GM12878 (cell line): ENCODE data around the gene POFUT2. TPM values are rescaled to one million over a fixed set of nuclear protein-coding genes. Genes with fewer than 3 reads are reported as not detected.

Source experiments
- ATAC-seq: fragments of 200-7000 bp; cut with Tn5 transposase; 3 replicates; pipeline ENCODE4 v1.9.1; 2020; ENCODE audit warnings: mild to moderate bottlenecking, moderate library complexity
- BruUV-seq: library from RNA; stranded (reverse); fragments of 400-500 nt; replicated peaks from 2 replicates; lab custom pipeline; 2021; lab: Mats Ljungman, UMichigan
- CTCF ChIA-PET: fragments of 300-600 bp; sonication (Branson Sonifier 250); formaldehyde crosslinking; extraction: SDS; loops from one replicate; lab custom pipeline; 2021; ENCODE audit warnings: inconsistent platforms; lab: Yijun Ruan, JAX
- POLR2A ChIA-PET: fragments of 350-600 bp; formaldehyde crosslinking; extraction: SDS; loops from one replicate; lab custom pipeline; 2021; ENCODE audit warnings: inconsistent platforms; lab: Charles Lee
- RAD21 ChIA-PET: fragments of 300-600 bp; sonication (Branson Sonifier 250); formaldehyde crosslinking; loops from one replicate; lab custom pipeline; 2023; ENCODE audit warnings: antibody characterized with exemption; ENCODE audit not compliant: unreplicated experiment; lab: Charles Lee
- SMC1A ChIA-PET: fragments of 300-600 bp; sonication (Branson Sonifier 250); formaldehyde crosslinking; loops from one replicate; lab custom pipeline; 2023; ENCODE audit not compliant: unreplicated experiment, uncharacterized antibody; lab: Charles Lee
- DNase-seq: peaks from one replicate; pipeline ENCODE4 v3.0.0-alpha.2; 2011; ENCODE audit warnings: low read depth, low spot score
- FAIRE-seq: peaks from 3 replicates; lab custom pipeline; 2011; peaks lifted over from hg19 to GRCh38; lab: Jason Lieb, UNC
- H2AFZ ChIP-seq: 2 replicates; pipeline ENCODE4 v1.6.0; 2011; ENCODE audit warnings: low read depth, low read length, control low read depth; ENCODE audit not compliant: control insufficient read depth
- H3K27ac ChIP-seq: 2 replicates; pipeline ENCODE4 v1.5.1; 2011; ENCODE audit warnings: control low read depth; ENCODE audit not compliant: control insufficient read depth, insufficient read depth
- H3K27me3 ChIP-seq, 2 experiments: replicated peaks in 1 of 2; 2 replicates each; pipeline versions ENCODE4 v1.6.0 to v1.6.1; 2011; ENCODE audit warnings: low read length in 1 of 2; ENCODE audit not compliant: control insufficient read depth in 2 of 2, insufficient read depth in 2 of 2
- H3K36me3 ChIP-seq, 2 experiments: 2 replicates each; pipeline ENCODE4 v1.5.1; 2011; ENCODE audit warnings: low read length in 1 of 2; ENCODE audit not compliant: control insufficient read depth in 2 of 2, insufficient read depth in 2 of 2
- H3K4me1 ChIP-seq: 2 replicates; pipeline ENCODE4 v1.6.1; 2011; ENCODE audit warnings: mild to moderate bottlenecking, low read length, moderate library complexity, mixed read lengths; ENCODE audit not compliant: control insufficient read depth, insufficient read depth
- H3K4me2 ChIP-seq: 2 replicates; pipeline ENCODE4 v1.6.0; 2011; ENCODE audit warnings: control low read depth; ENCODE audit not compliant: control insufficient read depth, insufficient read depth
- H3K4me3 ChIP-seq: fragments of 200-600 bp; sonication (generic); 2 replicates; pipeline ENCODE4 v1.5.1; 2016
- H3K79me2 ChIP-seq: 2 replicates; pipeline ENCODE4 v1.6.0; 2011; ENCODE audit warnings: low read length; ENCODE audit not compliant: control insufficient read depth, insufficient read depth
- H3K9ac ChIP-seq: 2 replicates; pipeline ENCODE4 v1.8.0; 2011; ENCODE audit warnings: low read length, control low read depth, mixed read lengths; ENCODE audit not compliant: control insufficient read depth, insufficient read depth
- H3K9me3 ChIP-seq: replicated peaks from 3 replicates; pipeline ENCODE4 v1.5.1; 2011; ENCODE audit warnings: mild to moderate bottlenecking, low read length; ENCODE audit not compliant: control insufficient read depth, insufficient read depth
- H4K20me1 ChIP-seq: 2 replicates; pipeline ENCODE4 v1.6.0; 2011; ENCODE audit not compliant: control insufficient read depth, insufficient read depth
- ASH2L ChIP-seq: fragments of 300-600, 200-600 bp; sonication (generic); IDR thresholded peaks from 2 replicates; pipeline ENCODE4 v1.6.1; 2017; ENCODE audit warnings: low read depth, mild to moderate bottlenecking, borderline replicate concordance
- CREM ChIP-seq: IDR thresholded peaks from 2 replicates; pipeline ENCODE4 v1.6.1; 2014; ENCODE audit warnings: antibody characterized with exemption, low read depth
- FOXK2 ChIP-seq: fragments of 450-650 bp; IDR thresholded peaks from 2 replicates; pipeline ENCODE4 v1.6.1; 2017; ENCODE audit warnings: mild to moderate bottlenecking, moderate library complexity
- HCFC1 ChIP-seq: fragments of 150-350 bp; IDR thresholded peaks from 2 replicates; pipeline ENCODE4 v1.6.1; 2014; ENCODE audit warnings: low read length
- PAX5 ChIP-seq: IDR thresholded peaks from 2 replicates; pipeline ENCODE4 v1.6.1; 2011; ENCODE audit warnings: low read depth, low read length, borderline replicate concordance
- POLR2A ChIP-seq: IDR thresholded peaks from 2 replicates; pipeline ENCODE4 v1.6.1; 2011; ENCODE audit warnings: low read depth, mild to moderate bottlenecking, low read length
- RELA ChIP-seq: fragments of 450-650 bp; IDR thresholded peaks from 2 replicates; pipeline ENCODE4 v1.8.0; 2014; ENCODE audit warnings: borderline replicate concordance; ENCODE audit not compliant: partially characterized antibody
- SMARCA5 ChIP-seq: fragments of 450-650 bp; IDR thresholded peaks from 2 replicates; pipeline ENCODE4 v1.6.1; 2017; ENCODE audit warnings: mild to moderate bottlenecking
- STAT3 ChIP-seq: IDR thresholded peaks from 2 replicates; pipeline ENCODE4 v1.6.1; 2011; ENCODE audit warnings: low read depth, low read length, improper control_type of control experiment
- SUPT20H ChIP-seq: IDR thresholded peaks from 2 replicates; pipeline ENCODE4 v1.6.1; 2011; ENCODE audit warnings: low read depth, mild to moderate bottlenecking, low read length, moderate library complexity, borderline replicate concordance; ENCODE audit not compliant: control insufficient read depth
- YBX1 ChIP-seq: fragments of 450-650 bp; IDR thresholded peaks from 2 replicates; pipeline ENCODE4 v1.6.1; 2016; ENCODE audit warnings: antibody characterized with exemption
- ZBTB40 ChIP-seq: fragments of 450-650 bp; IDR thresholded peaks from 2 replicates; pipeline ENCODE4 v1.6.1; 2016; ENCODE audit warnings: mild to moderate bottlenecking, moderate library complexity, borderline replicate concordance
- WGBS: methylation state at CpG from one replicate; pipeline ENCODE4 v1.1.6; 2016; ENCODE audit warnings: low lambda C conversion rate; ENCODE audit not compliant: insufficient replicate concordance, insufficient coverage; ENCODE audit errors: missing lambda C conversion rate; 5-methylcytosine and 5-hydroxymethylcytosine counted together
- in situ Hi-C: fragments of 300-500 bp; cut with MboI; formaldehyde crosslinking; loops from 9 replicates; pipeline ENCODE4 v1.14.3; 2018; ENCODE audit warnings: mixed read lengths
- intact Hi-C: fragments of 100-400 bp; cut with micrococcal nuclease; formaldehyde crosslinking; loops from one replicate; pipeline ENCODE4 v1.14.2; 2022; ENCODE audit not compliant: unreplicated experiment
- polyA plus RNA-seq, 11 experiments: library from polyadenylated mRNA; depleted of rRNA in 4 of 11; unstranded in 6 of 11; stranded (reverse) in 5 of 11; fragments of >200 nt; fragmentation: Nextera tagmentation in 4 of 11; fragmentation: Illumina TruSeq in 1 of 11; extraction: Ambion mirVana in 4 of 11; extraction: Trizol in 1 of 11; gene quantifications; 1 replicate in 1 of 11; 2 replicates in 10 of 11; pipeline versions ENCODE4 v1.2.1 to v1.2.3, GENCODE V29; 2011 to 2016; ENCODE audit warnings: inconsistent platforms in 2 of 11, missing spikeins in 2 of 11, low read depth in 1 of 11
- total RNA-seq, 4 experiments: library from RNA; depleted of rRNA in 3 of 4; stranded (reverse); fragments of >200 nt in 3 of 4; fragmentation: Illumina TruSeq in 1 of 4; extraction: Trizol in 1 of 4; gene quantifications; 2 replicates each; pipeline versions ENCODE4 v1.2.1 to v1.2.3, GENCODE V29; 2013 to 2021

Gene POFUT2
- total and polyA plus RNA-seq, 10 of the 15 experiments (the other 5 are each of a cell fraction or from before 2014, with no cell fraction given): 1.2 to 15.1 (median 6.8) TPM

- TF ChIP-seq SUPT20H (no peak), ASH2L (no peak), SMARCA5 (no peak), PAX5 (no peak)
Observed at GRCh38 chr21:45250272-45250671, 37.4 kb downstream of the POFUT2 start (continued).

GRCh38 chr21:45249626-45250025 lies 38.1 kb downstream of the POFUT2 start:
- H2AFZ ChIP-seq: no peak overlapping the region
- no peaks in the 10 kb centered on the region for H4K20me1 ChIP-seq
- no TSS peak for BruUV-seq
- ATAC-seq (no peak), DNase-seq (no peak), FAIRE-seq (no peak)
- H3K79me2 ChIP-seq: no peaks in the 10 kb centered on the region
- no peaks in the 10 kb centered on the region for H3K4me1 ChIP-seq
- no peak overlapping the region for H3K9ac ChIP-seq
- SMC1A ChIA-PET: no interaction called here
- in situ Hi-C loops: no loop called here
- H3K27me3 ChIP-seq: no peaks in the 10 kb centered on the region
- WGBS: 19% methylated on average over 6 of the region's 6 CpGs
- no peaks in the 10 kb centered on the region; the same call in 2 of the 3 replicates for H3K9me3 ChIP-seq
- CTCF ChIA-PET: interaction anchor here (1.0 kb wide), 1 partner anchor 109 kb away, joined by 4 read pairs; no protein-coding TSS in a partner anchor
- H3K36me3 ChIP-seq: no peaks in the 10 kb centered on the region
- intact Hi-C loops: no loop called here
- H3K4me3 ChIP-seq: no peak overlapping the region
- no peak for TF ChIP-seq CREM
- no peak for TF ChIP-seq YBX1
- TF ChIP-seq ZBTB40: no peak
- TF ChIP-seq STAT3: no peak
- no peak for TF ChIP-seq FOXK2
- TF ChIP-seq HCFC1: no peak
- no peak for TF ChIP-seq RELA
- no peak for TF ChIP-seq POLR2A
- POLR2A ChIA-PET: no interaction called here
- RAD21 ChIA-PET: no interaction called here
- H3K4me2 ChIP-seq: no peak overlapping the region
- no peak overlapping the region for H3K27ac ChIP-seq
